ENCODE measurements around the gene AP2B1. TPM values are rescaled to one million over a fixed set of nuclear protein-coding genes. Genes with fewer than 3 reads are reported as not detected.

Gene AP2B1
- total and polyA plus RNA-seq, 2 experiments from 2014 or later: 76.1 to 87.0 TPM

- no peak overlapping the region for H3K4me2 ChIP-seq
- no peak overlapping the region for H2AFZ ChIP-seq
- H3K36me3 ChIP-seq (replicated peaks; ENCODE audit: insufficient read depth, low read depth): no peaks in the 10 kb centered on the region
- no peaks in the 10 kb centered on the region for H3K79me2 ChIP-seq
- 87% methylated on average over 8 of the region's 8 CpGs for WGBS (ENCODE audit: low lambda C conversion rate, missing lambda C conversion rate)
- no peak overlapping the region for H3K4me3 ChIP-seq
- H3K27ac ChIP-seq: no peak overlapping the region
- TF ChIP-seq EZH2 (IDR thresholded peaks at IDR 0.05; ENCODE audit: borderline replicate concordance): no peak
- no peak for TF ChIP-seq CTCF (IDR thresholded peaks at IDR 0.05; ENCODE audit: poor library complexity)
- TF ChIP-seq EZH2phosphoT487 (IDR thresholded peaks at IDR 0.05; ENCODE audit: low read depth, severe bottlenecking, unreplicated experiment): no peak
- H3K9me2 ChIP-seq (replicated peaks; ENCODE audit: insufficient read depth): no peaks in the 10 kb centered on the region
- H4K20me1 ChIP-seq (ENCODE audit: insufficient read depth, poor library complexity, severe bottlenecking): no peaks in the 10 kb centered on the region
- peaks cover 46% of the 10 kb centered on the region for H3K27me3 ChIP-seq
- peaks cover under 1% of the 10 kb centered on the region for H3K4me1 ChIP-seq (ENCODE audit: insufficient read depth)
- DNase-seq (ENCODE audit: low spot score): no peak
- H3K9me3 ChIP-seq (ENCODE audit: low read depth): no peaks in the 10 kb centered on the region
Observed at GRCh38 chr17:35744830-35745229, 157.7 kb downstream of the AP2B1 start.

- 83% methylated on average over 7 of the region's 7 CpGs for WGBS (ENCODE audit: low lambda C conversion rate, missing lambda C conversion rate)
- Histone ChIP-seq H3K79me2 (no peaks in the 10 kb centered on the region), H4K20me1 (ENCODE audit: insufficient read depth, poor library complexity, severe bottlenecking) (no peaks in the 10 kb centered on the region), H3K27ac (no peak overlapping the region), H3K27me3 (peaks cover 45% of the 10 kb centered on the region), H3K9me2 (replicated peaks; ENCODE audit: insufficient read depth) (no peaks in the 10 kb centered on the region), H3K4me3 (no peak overlapping the region), H3K4me1 (ENCODE audit: insufficient read depth) (peaks cover 5% of the 10 kb centered on the region), H3K4me2 (no peak overlapping the region), H2AFZ (no peak overlapping the region), H3K9me3 (ENCODE audit: low read depth) (no peaks in the 10 kb centered on the region), H3K36me3 (replicated peaks; ENCODE audit: insufficient read depth, low read depth) (no peaks in the 10 kb centered on the region)
- DNase-seq (ENCODE audit: low spot score): no peak
- TF ChIP-seq EZH2 (IDR thresholded peaks at IDR 0.05; ENCODE audit: borderline replicate concordance): no peak
- no peak for TF ChIP-seq EZH2phosphoT487 (IDR thresholded peaks at IDR 0.05; ENCODE audit: low read depth, severe bottlenecking, unreplicated experiment)
- no peak for TF ChIP-seq CTCF (IDR thresholded peaks at IDR 0.05; ENCODE audit: poor library complexity)
Observed at GRCh38 chr17:35745246-35745645, 158.1 kb downstream of the AP2B1 start.

GRCh38 chr17:35745749-35746320 lies 158.7 kb downstream of the AP2B1 start:
- Histone ChIP-seq H3K9me2 (replicated peaks; ENCODE audit: insufficient read depth) (no peaks in the 10 kb centered on the region), H3K4me2 (no peak overlapping the region), H2AFZ (no peak overlapping the region), H3K4me3 (no peak overlapping the region), H3K27me3 (peaks cover 45% of the 10 kb centered on the region), H3K9me3 (ENCODE audit: low read depth) (no peaks in the 10 kb centered on the region), H3K36me3 (replicated peaks; ENCODE audit: insufficient read depth, low read depth) (no peaks in the 10 kb centered on the region), H3K4me1 (ENCODE audit: insufficient read depth) (peaks cover 5% of the 10 kb centered on the region), H3K27ac (no peak overlapping the region), H3K79me2 (no peaks in the 10 kb centered on the region), H4K20me1 (ENCODE audit: insufficient read depth, poor library complexity, severe bottlenecking) (no peaks in the 10 kb centered on the region)
- DNase-seq (ENCODE audit: low spot score): no peak
- TF ChIP-seq EZH2phosphoT487 (IDR thresholded peaks at IDR 0.05; ENCODE audit: low read depth, severe bottlenecking, unreplicated experiment) (no peak), EZH2 (IDR thresholded peaks at IDR 0.05; ENCODE audit: borderline replicate concordance) (no peak), CTCF (IDR thresholded peaks at IDR 0.05; ENCODE audit: poor library complexity) (no peak)
- WGBS (ENCODE audit: low lambda C conversion rate, missing lambda C conversion rate): 84% methylated on average over 15 of the region's 15 CpGs
